ENCODE measurements around the gene RHOB. TPM values are rescaled to one million over a fixed set of nuclear protein-coding genes. Genes with fewer than 3 reads are reported as not detected.

Gene RHOB
- polyA plus RNA-seq, 1 of the 3 experiments (the other 2 are of a cell fraction) = 50.3 TPM

GRCh38 chr2:20488201-20488641 is 41.3 kb downstream of the RHOB start:
- Histone ChIP-seq H3K9me3 (no peaks in the 10 kb centered on the region), H4K20me1 (ENCODE audit: insufficient read depth) (no peaks in the 10 kb centered on the region), H3K27me3 (ENCODE audit: insufficient read depth) (no peaks in the 10 kb centered on the region), H2AFZ (ENCODE audit: low read depth) (no peak overlapping the region), H3K36me3 (replicated peaks in 1 of 2; ENCODE audit: control insufficient read depth in 1 of 2, insufficient read depth in 2 of 2, low read length in 1 of 2) (no peaks in the 10 kb centered on the region), H3K9me2 (no peaks in the 10 kb centered on the region), H3K27ac (ENCODE audit: low read depth in 2 of 2, low read length in 1 of 2) (no peak overlapping the region), H3K4me1 (ENCODE audit: control insufficient read depth in 1 of 2, insufficient read depth in 2 of 2, low read depth in 1 of 2, low read length in 1 of 2) (peaks cover 5 to 57% of the 10 kb centered on the region in 2 experiments), H3K4me2 (no peak overlapping the region), H3K79me2 (ENCODE audit: insufficient read depth) (no peaks in the 10 kb centered on the region), H3K4me3 (ENCODE audit: low read depth in 2 of 2, low read length in 1 of 2) (no peak overlapping the region), H3F3A (replicated peaks; ENCODE audit: insufficient read depth) (no peaks in the 10 kb centered on the region), H3K9ac (no peak overlapping the region)
- POLR2A ChIA-PET = interaction anchor here (1.2 kb wide), 1 partner anchor 41 kb away, joined by 3 read pairs; the partner anchor contains the start of gene RHOB
- CTCF ChIA-PET = interaction anchor here (1.5 kb wide), 1 partner anchor 11 kb away, joined by 3 read pairs; no protein-coding TSS in a partner anchor
- TF ChIP-seq TCF12 (IDR thresholded peaks at IDR 0.05) (no peak), TEAD4 (IDR thresholded peaks at IDR 0.05; ENCODE audit: borderline replicate concordance, insufficient read depth) (no peak), SIN3A (IDR thresholded peaks at IDR 0.05; ENCODE audit: borderline replicate concordance, low read depth, low read length) (no peak), EZH2phosphoT487 (IDR thresholded peaks at IDR 0.05; ENCODE audit: borderline replicate concordance, low read depth) (no peak), RXRA (IDR thresholded peaks at IDR 0.05; ENCODE audit: borderline replicate concordance, low read depth) (no peak), TAF1 (IDR thresholded peaks at IDR 0.05; ENCODE audit: borderline replicate concordance, low read depth, low read length) (no peak), GABPA (IDR thresholded peaks at IDR 0.05; ENCODE audit: low read depth) (no peak), FOSL2 (IDR thresholded peaks at IDR 0.05; ENCODE audit: borderline replicate concordance, low read depth) (no peak)
- WGBS (ENCODE audit: low lambda C conversion rate) = 86% methylated on average over 9 of the region's 9 CpGs
- no peak for DNase-seq

- Histone ChIP-seq H3K79me2 (ENCODE audit: insufficient read depth) (no peaks in the 10 kb centered on the region), H3K9me3 (no peaks in the 10 kb centered on the region), H3F3A (replicated peaks; ENCODE audit: insufficient read depth) (no peaks in the 10 kb centered on the region), H3K4me3 (ENCODE audit: low read depth in 2 of 2, low read length in 1 of 2) (no peak overlapping the region), H3K27me3 (ENCODE audit: insufficient read depth) (no peaks in the 10 kb centered on the region), H3K4me2 (no peak overlapping the region), H4K20me1 (ENCODE audit: insufficient read depth) (no peaks in the 10 kb centered on the region), H3K4me1 (ENCODE audit: control insufficient read depth in 1 of 2, insufficient read depth in 2 of 2, low read depth in 1 of 2, low read length in 1 of 2) (peaks cover 5 to 57% of the 10 kb centered on the region in 2 experiments), H3K9ac (no peak overlapping the region), H2AFZ (ENCODE audit: low read depth) (no peak overlapping the region), H3K9me2 (no peaks in the 10 kb centered on the region), H3K27ac (ENCODE audit: low read depth in 2 of 2, low read length in 1 of 2) (no peak overlapping the region), H3K36me3 (replicated peaks in 1 of 2; ENCODE audit: control insufficient read depth in 1 of 2, insufficient read depth in 2 of 2, low read length in 1 of 2) (no peaks in the 10 kb centered on the region)
- ChIA-PET CTCF (interaction anchor here (1.5 kb wide), 1 partner anchor 11 kb away, joined by 3 read pairs; no protein-coding TSS in a partner anchor), POLR2A (interaction anchor here (1.2 kb wide), 1 partner anchor 42 kb away, joined by 3 read pairs; the partner anchor contains the start of gene RHOB)
- WGBS (ENCODE audit: low lambda C conversion rate) = 91% methylated on average over 5 of the region's 5 CpGs
- DNase-seq = no peak
- TF ChIP-seq NRF1 (IDR thresholded peaks at IDR 0.05; ENCODE audit: low read depth, low read length) (no peak), GABPA (IDR thresholded peaks at IDR 0.05; ENCODE audit: low read depth) (no peak), ZBTB33 (IDR thresholded peaks at IDR 0.05; ENCODE audit: borderline replicate concordance, low read depth) (no peak), MAX (IDR thresholded peaks at IDR 0.05; ENCODE audit: low read depth) (no peak), GATA2 (CRISPR knock-in tag; IDR thresholded peaks at IDR 0.05) (no peak), RXRA (IDR thresholded peaks at IDR 0.05; ENCODE audit: borderline replicate concordance, low read depth) (no peak), EP300 (IDR thresholded peaks at IDR 0.05; ENCODE audit: borderline replicate concordance in 1 of 2, low read depth in 1 of 2, low read length in 1 of 2) (no peak), REST (IDR thresholded peaks at IDR 0.05; ENCODE audit: low read depth, low read length) (no peak)
Observed at GRCh38 chr2:20488782-20489181, 41.9 kb downstream of the RHOB start.

Data from SK-N-SH (cell line).